BE2C (cell line): ENCODE measurements around the gene SLIT1.

Experiments
- DNase-seq: peaks from one replicate; pipeline ENCODE4 v3.0.0-alpha.2; 2020
- H3K27me3 ChIP-seq: fragments of 250-450 bp; sonication (Bioruptor Pico); 2 replicates; pipeline ENCODE4 v1.5.1; 2020; ENCODE audit warnings: mild to moderate bottlenecking
- H3K36me3 ChIP-seq: fragments of 250-450 bp; sonication (Bioruptor Pico); 2 replicates; pipeline ENCODE4 v1.5.1; 2020; ENCODE audit warnings: mild to moderate bottlenecking
- H3K4me1 ChIP-seq: fragments of 250-450 bp; sonication (Bioruptor Pico); 2 replicates; pipeline ENCODE4 v1.5.1; 2020
- H3K4me3 ChIP-seq: 2 replicates; pipeline ENCODE4 v1.5.1; 2011; ENCODE audit warnings: low read depth, low read length
- H3K9me3 ChIP-seq: fragments of 250-450 bp; sonication (Bioruptor Pico); 2 replicates; pipeline ENCODE4 v1.5.1; 2020
- CTCF ChIP-seq: IDR thresholded peaks from 2 replicates; pipeline ENCODE4 v1.5.1; 2012; ENCODE audit warnings: mild to moderate bottlenecking, low read depth, low read length

Gene SLIT1

DNA sequence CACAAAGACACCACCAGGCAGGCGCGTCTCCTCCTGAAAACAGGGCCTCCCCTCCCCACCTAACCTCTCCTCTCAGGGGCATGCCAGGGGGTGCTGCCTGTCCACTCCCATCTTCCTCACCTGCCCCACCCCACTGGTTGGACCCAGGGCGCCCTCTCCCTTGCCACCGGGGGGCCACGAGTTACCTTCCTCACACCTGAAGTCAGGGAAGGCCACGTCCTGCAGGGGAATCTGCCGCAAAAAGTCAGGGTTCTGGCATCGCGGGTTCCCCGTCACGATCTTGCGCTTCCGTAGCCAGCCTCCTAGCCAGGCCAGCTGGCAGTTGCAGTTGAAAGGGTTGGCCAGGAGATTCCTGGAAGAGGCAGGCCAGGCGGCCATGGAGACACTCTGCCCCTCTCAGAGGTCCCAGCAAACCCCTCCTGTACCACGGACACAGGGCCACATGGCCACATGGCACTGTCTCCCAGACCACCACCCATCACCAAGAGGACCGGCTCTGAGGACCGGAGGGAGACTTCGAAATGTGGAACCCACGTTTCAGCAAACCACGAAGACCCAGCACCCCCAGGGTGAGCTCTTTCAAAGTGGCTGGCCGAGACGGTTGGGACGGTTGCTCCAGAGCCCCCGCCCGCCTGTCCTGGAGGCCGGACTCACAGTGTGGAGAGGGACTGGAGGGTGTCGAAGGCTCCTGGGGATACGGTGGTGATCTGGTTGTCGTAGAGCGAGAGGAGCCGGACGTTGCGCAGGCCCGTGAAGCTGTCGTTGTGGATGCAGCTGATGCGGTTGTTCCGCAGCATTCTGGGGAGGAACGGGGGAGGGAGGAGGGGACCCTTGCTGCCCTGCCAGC is 142.8 kb downstream of the SLIT1 start:
- Histone ChIP-seq H3K4me3 (no peak overlapping the region), H3K27me3 (no peaks in the 10 kb centered on the region)
- DNase-seq: no peak

DNA sequence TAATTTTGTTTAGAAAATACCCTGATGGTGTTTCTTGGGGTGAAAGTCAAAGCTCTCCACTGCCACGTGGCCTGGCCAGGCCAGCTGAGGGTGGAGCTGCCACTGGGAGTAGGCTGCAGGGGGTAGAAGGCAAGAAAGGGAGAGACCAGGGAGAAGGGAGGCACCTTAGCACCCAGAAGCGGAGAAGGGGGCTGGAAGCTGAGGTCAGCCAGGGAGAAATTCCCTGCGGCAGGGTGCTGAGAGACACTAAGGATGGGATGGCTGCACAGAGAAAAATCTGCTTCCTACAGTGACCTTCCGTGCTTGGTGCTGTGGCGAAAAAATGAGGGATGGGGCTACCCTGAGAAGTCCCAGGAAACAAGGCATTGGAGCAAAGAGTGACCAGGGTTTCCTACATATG is 143.7 kb downstream of the SLIT1 start:
- no peak for DNase-seq
- no peak overlapping the region for H3K4me3 ChIP-seq

More for the DNA sequence above, 142.8 kb downstream of the SLIT1 start:
- TF ChIP-seq CTCF: no peak
- H3K36me3 ChIP-seq: no peaks in the 10 kb centered on the region
- no peaks in the 10 kb centered on the region for H3K4me1 ChIP-seq
- no peaks in the 10 kb centered on the region for H3K9me3 ChIP-seq

GRCh38 chr10:97040706-97041105 is 145.1 kb downstream of the SLIT1 start:
- Histone ChIP-seq H3K4me3 (no peak overlapping the region), H3K9me3 (no peaks in the 10 kb centered on the region), H3K4me1 (no peaks in the 10 kb centered on the region), H3K27me3 (no peaks in the 10 kb centered on the region), H3K36me3 (no peaks in the 10 kb centered on the region)
- TF ChIP-seq CTCF: no peak
- no peak for DNase-seq

More for the DNA sequence above, 143.7 kb downstream of the SLIT1 start:
- Histone ChIP-seq H3K27me3 (no peaks in the 10 kb centered on the region), H3K4me1 (no peaks in the 10 kb centered on the region), H3K36me3 (no peaks in the 10 kb centered on the region), H3K9me3 (no peaks in the 10 kb centered on the region)
- no peak for TF ChIP-seq CTCF

DNA sequence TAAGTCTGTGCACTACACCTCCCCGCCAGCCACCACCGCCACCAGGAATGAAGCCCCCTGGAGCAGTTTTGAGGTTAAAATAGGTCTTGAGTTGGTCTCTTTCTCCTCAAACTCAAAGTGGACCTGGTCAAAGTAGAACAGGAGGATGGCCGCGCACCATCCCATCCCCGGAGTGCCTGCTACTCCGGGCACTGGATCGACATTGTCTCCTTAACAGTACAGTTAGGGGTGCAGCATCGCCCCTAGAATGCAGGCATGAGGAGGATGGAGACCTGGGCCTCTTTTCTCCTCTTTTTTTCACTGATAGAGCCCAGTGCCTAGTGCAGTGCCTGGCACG is 145.5 kb downstream of the SLIT1 start:
- no peaks in the 10 kb centered on the region for H3K4me1 ChIP-seq
- no peak overlapping the region for H3K4me3 ChIP-seq
- no peaks in the 10 kb centered on the region for H3K27me3 ChIP-seq
- no peak for TF ChIP-seq CTCF
- no peaks in the 10 kb centered on the region for H3K36me3 ChIP-seq
- DNase-seq: no peak
- no peaks in the 10 kb centered on the region for H3K9me3 ChIP-seq

DNA sequence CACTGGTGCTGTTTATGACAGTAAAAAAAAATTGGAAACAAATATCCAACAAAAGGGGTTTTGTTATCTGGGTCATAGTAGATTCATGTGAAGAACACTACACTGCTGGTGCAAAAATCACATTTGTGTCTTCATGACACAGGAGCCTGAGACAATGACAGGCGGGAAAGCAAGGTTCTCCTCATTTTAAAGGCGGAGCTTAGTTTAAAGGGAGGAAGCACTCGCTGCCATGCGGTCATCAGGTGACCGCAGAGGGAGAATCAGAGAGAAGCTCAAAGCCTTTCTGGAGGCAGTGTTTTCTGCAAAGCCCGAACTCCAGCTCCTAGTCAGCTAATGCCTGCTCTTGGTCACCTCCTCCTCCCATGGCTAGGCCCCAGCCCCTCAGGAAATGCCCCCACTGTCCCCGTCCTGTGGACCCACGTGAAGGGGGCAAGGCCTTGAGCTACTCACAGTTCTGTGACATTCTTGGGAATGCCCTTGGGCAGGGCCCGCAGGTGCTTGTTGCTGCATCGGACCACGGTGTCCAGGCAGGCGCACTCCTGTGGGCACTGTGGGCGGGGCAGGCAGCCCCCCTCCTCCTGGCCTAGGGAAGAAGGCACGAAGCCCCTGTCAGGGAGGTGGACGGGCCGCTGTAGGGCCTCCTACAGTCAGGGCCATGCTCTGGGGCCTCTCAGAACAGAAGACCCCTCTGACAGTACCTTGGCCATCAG is 146.1 kb downstream of the SLIT1 start:
- no peak for DNase-seq
- no peaks in the 10 kb centered on the region for H3K4me1 ChIP-seq
- H3K9me3 ChIP-seq: no peaks in the 10 kb centered on the region
- no peaks in the 10 kb centered on the region for H3K36me3 ChIP-seq
- TF ChIP-seq CTCF: no peak
- H3K27me3 ChIP-seq: no peaks in the 10 kb centered on the region
- H3K4me3 ChIP-seq: no peak overlapping the region

DNA sequence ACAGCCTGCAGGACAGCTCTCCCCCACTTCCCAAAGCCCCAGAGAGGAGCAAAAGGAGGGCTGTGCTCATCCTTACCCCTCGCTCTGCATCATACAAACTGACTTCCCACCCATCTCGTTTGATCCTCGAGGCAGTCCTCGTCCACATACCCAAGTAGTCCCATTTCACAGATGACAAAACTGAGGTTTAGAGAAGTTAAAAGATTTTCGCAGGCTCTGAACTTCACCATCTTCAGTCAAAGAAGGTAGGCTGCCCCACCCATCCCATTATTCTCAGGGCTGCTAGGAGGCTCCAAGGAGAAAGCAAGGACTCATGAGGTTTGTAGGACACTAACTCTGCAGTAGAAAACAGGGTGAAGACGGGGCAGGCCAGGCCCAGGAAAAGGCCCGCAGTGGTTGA is 147.1 kb downstream of the SLIT1 start:
- H3K27me3 ChIP-seq: no peaks in the 10 kb centered on the region
- no peaks in the 10 kb centered on the region for H3K36me3 ChIP-seq
- H3K4me1 ChIP-seq: no peaks in the 10 kb centered on the region
- no peak for TF ChIP-seq CTCF
- no peaks in the 10 kb centered on the region for H3K9me3 ChIP-seq
- no peak for DNase-seq
- no peak overlapping the region for H3K4me3 ChIP-seq
